Stomach (tissue), 9 donors: ENCODE results near the gene NPHP4. TPM values are rescaled to one million over a fixed set of nuclear protein-coding genes. Genes with fewer than 3 reads are reported as not detected.

ENCODE experiments used
- DNase-seq, 2 donors: peaks; one replicate each; pipeline versions ENCODE4 v3.0.0 to v3.0.0-alpha.2; 2013 to 2019
- H3K27ac ChIP-seq, 5 donors: fragments of 200-600 bp in 4 of 5; sonication (generic) in 4 of 5; one replicate each; pipeline ENCODE4 v1.5.1; 2013 to 2019; ENCODE audit warnings: mild to moderate bottlenecking in 1 of 5, moderate library complexity in 1 of 5
- H3K27me3 ChIP-seq, 3 donors: fragments of 200-600 bp; sonication (generic); one replicate each; pipeline ENCODE4 v1.5.1; 2017 to 2019; ENCODE audit warnings: mixed run types in 1 of 3
- H3K36me3 ChIP-seq, 4 donors: fragments of 200-600 bp; sonication (generic); 1 replicate in 3 of 4; 2 replicates in 1 of 4; pipeline ENCODE4 v1.5.1; 2016 to 2019
- H3K4me1 ChIP-seq, 4 donors: fragments of 200-600 bp; sonication (generic); one replicate each; pipeline ENCODE4 v1.5.1; 2016 to 2019
- H3K4me3 ChIP-seq, 4 donors: fragments of 200-600 bp; sonication (generic) in 3 of 4; one replicate each; pipeline ENCODE4 v1.5.1; 2016 to 2019; ENCODE audit warnings: mild to moderate bottlenecking in 1 of 4
- H3K9me3 ChIP-seq, 4 donors: fragments of 200-600 bp; sonication (generic); one replicate each; pipeline ENCODE4 v1.5.1; 2016 to 2019
- CTCF ChIP-seq, 7 experiments: fragments of 450-650 bp in 4 of 7; fragments of 200-600 bp in 3 of 7; sonication (generic) in 3 of 7; IDR thresholded peaks; one replicate each; pipeline ENCODE4 v1.5.1; 2016 to 2019; ENCODE audit warnings: antibody characterized with exemption in 7 of 7, control low read depth in 2 of 7, mild to moderate bottlenecking in 1 of 7
- EP300 ChIP-seq: sonication (generic); formaldehyde crosslinking; IDR thresholded peaks from one replicate; pipeline ENCODE4 v1.6.1; 2017; ENCODE audit warnings: antibody characterized with exemption
- POLR2A ChIP-seq, 4 donors: fragments of 450-650 bp; IDR thresholded peaks; one replicate each; pipeline ENCODE4 v1.6.1; 2016; ENCODE audit warnings: antibody characterized with exemption in 4 of 4, control low read depth in 2 of 4, mild to moderate bottlenecking in 1 of 4, moderate library complexity in 1 of 4
- POLR2AphosphoS5 ChIP-seq, 3 donors: sonication (generic); formaldehyde crosslinking; IDR thresholded peaks; one replicate each; pipeline ENCODE4 v1.6.1; 2016; ENCODE audit warnings: antibody characterized with exemption in 3 of 3
- WGBS, 5 donors: extraction: QIAGEN DNeasy Blood & Tissue Kit in 3 of 5; methylation state at CpG; one replicate each; pipeline versions ENCODE4 v1.1.5 to v1.1.7; 2013 to 2018; 5-methylcytosine and 5-hydroxymethylcytosine counted together
- intact Hi-C: fragments of 100-400 bp; cut with DNase I; formaldehyde crosslinking; loops from one replicate; pipeline ENCODE4 v1.15.1; 2023; ENCODE audit warnings: low total_unique reads
- polyA plus RNA-seq, 3 donors: library from polyadenylated mRNA; stranded (reverse); fragments of 200-250 nt; gene quantifications; one replicate each; pipeline ENCODE4 v1.2.3, GENCODE V29; 2013
- total RNA-seq, 5 donors: library from RNA; depleted of rRNA; stranded (reverse); fragments of >200 nt; gene quantifications; one replicate each; pipeline versions ENCODE4 v1.1.0 to v1.2.3, GENCODE V29; 2014 to 2016
- donor health status: healthy with polysubstance abuse.
- donor health status: Bipolar disorder and iron deficiency.
- donor health status: healthy.

The NPHP4 gene
- total and polyA plus RNA-seq, 8 donors: 1.9 to 29.7 (median 7.3) TPM

GRCh38 chr1:5944843-5945167 lies 47.4 kb downstream of the NPHP4 start:
- no peak overlapping the region for H3K27ac ChIP-seq
- no peaks in the 10 kb centered on the region for H3K27me3 ChIP-seq
- H3K9me3 ChIP-seq: no peaks in the 10 kb centered on the region
- 95 to 97% (median 96%) methylated on average over 12 of the region's 12 CpGs for WGBS, 5 donors
- no peak for DNase-seq
- no peak overlapping the region for H3K4me3 ChIP-seq
- no peak for TF ChIP-seq POLR2AphosphoS5 (IDR thresholded peaks at IDR 0.05)
- TF ChIP-seq CTCF (IDR thresholded peaks at IDR 0.05): no peak
- TF ChIP-seq POLR2A (IDR thresholded peaks at IDR 0.05): no peak
- no peak for TF ChIP-seq EP300
- intact Hi-C loops: no loop called here
- no peaks in the 10 kb centered on the region for H3K4me1 ChIP-seq
- peaks cover 5 to 75% (median 49%) of the 10 kb centered on the region in 4 donors for H3K36me3 ChIP-seq

GRCh38 chr1:5944154-5944842 lies 47.9 kb downstream of the NPHP4 start:
- TF ChIP-seq POLR2AphosphoS5 (IDR thresholded peaks at IDR 0.05) (no peak), EP300 (no peak), CTCF (IDR thresholded peaks at IDR 0.05) (no peak), POLR2A (IDR thresholded peaks at IDR 0.05) (no peak)
- H3K36me3 ChIP-seq: peaks cover 5 to 73% (median 49%) of the 10 kb centered on the region in 4 donors

GRCh38 chr1:5943343-5944124 lies 48.7 kb downstream of the NPHP4 start:
- Histone ChIP-seq H3K27ac (no peak overlapping the region), H3K27me3 (no peaks in the 10 kb centered on the region), H3K4me3 (no peak overlapping the region), H3K9me3 (no peaks in the 10 kb centered on the region), H3K4me1 (no peaks in the 10 kb centered on the region), H3K36me3 (peaks cover 5 to 71% (median 50%) of the 10 kb centered on the region in 4 donors)
- peak in 1 of 2 donors; percentile 5 for DNase-seq
- intact Hi-C loops: no loop called here
- 86 to 93% (median 88%) methylated on average over 11 of the region's 11 CpGs for WGBS, 5 donors
- TF ChIP-seq EP300: no peak
- no peak for TF ChIP-seq POLR2AphosphoS5 (IDR thresholded peaks at IDR 0.05)
- no peak for TF ChIP-seq CTCF (IDR thresholded peaks at IDR 0.05)
- TF ChIP-seq POLR2A (IDR thresholded peaks at IDR 0.05): no peak

More at GRCh38 chr1:5944154-5944842, 47.9 kb downstream of the NPHP4 start:
- no peaks in the 10 kb centered on the region for H3K9me3 ChIP-seq
- H3K27ac ChIP-seq: no peak overlapping the region
- WGBS, 5 donors: 89 to 94% (median 91%) methylated on average over 25 to 27 of the region's 27 CpGs
- DNase-seq: peak in 1 of 2 donors; percentile 17
- H3K4me3 ChIP-seq: no peak overlapping the region
- intact Hi-C loops: no loop called here
- no peaks in the 10 kb centered on the region for H3K27me3 ChIP-seq
- H3K4me1 ChIP-seq: no peaks in the 10 kb centered on the region

GRCh38 chr1:5941671-5942070 lies 50.6 kb downstream of the NPHP4 start:
- Histone ChIP-seq H3K4me3 (no peak overlapping the region), H3K27ac (no peak overlapping the region), H3K36me3 (peaks cover 0 to 71% (median 48%) of the 10 kb centered on the region in 4 donors), H3K27me3 (no peaks in the 10 kb centered on the region), H3K4me1 (no peaks in the 10 kb centered on the region), H3K9me3 (no peaks in the 10 kb centered on the region)
- WGBS, 5 donors: 92 to 97% (median 94%) methylated on average over 6 to 7 of the region's 7 CpGs
- intact Hi-C loops: no loop called here
- DNase-seq: peak in 1 of 2 donors; percentile 9
- TF ChIP-seq POLR2AphosphoS5 (IDR thresholded peaks at IDR 0.05): no peak
- TF ChIP-seq POLR2A (IDR thresholded peaks at IDR 0.05): no peak
- TF ChIP-seq CTCF (IDR thresholded peaks at IDR 0.05): no peak
- TF ChIP-seq EP300: no peak
